Activated naive CD4-positive, alpha-beta T cell treated with anti-CD3 and anti-CD28 coated beads, Interleukin-2, amount 50 U/mL, for 72 hours (primary cell): ENCODE results near the gene TAS2R41. TPM values are rescaled to one million over a fixed set of nuclear protein-coding genes. Genes with fewer than 3 reads are reported as not detected.

ENCODE experiments used
- ATAC-seq, 2 donors: fragments of 150-1000 bp; cut with Tn5 transposase; 2 replicates each; pipeline ENCODE4 v1.10.0; 2021; ENCODE audit warnings: mild to moderate bottlenecking in 2 of 2, moderate library complexity in 2 of 2
- DNase-seq, 2 donors: peaks; one replicate each; pipeline ENCODE4 v3.0.0; 2021 to 2022; ENCODE audit warnings: low spot score in 2 of 2
- H3K27ac Mint-ChIP-seq, 2 donors: one replicate each; pipeline ENCODE4 v1.8.0; 2022; ENCODE audit warnings: mild to moderate bottlenecking in 2 of 2, mixed read lengths in 2 of 2
- H3K36me3 Mint-ChIP-seq, 2 donors: one replicate each; pipeline ENCODE4 v1.8.0; 2022; ENCODE audit warnings: mixed read lengths in 2 of 2
- H3K9me3 Mint-ChIP-seq, 2 donors: one replicate each; pipeline ENCODE4 v1.8.0; 2022; ENCODE audit warnings: mixed read lengths in 2 of 2
- total RNA-seq, 2 donors: library from RNA; stranded (reverse); gene quantifications; one replicate each; pipeline ENCODE4 v1.2.3, GENCODE V29; 2022

Gene TAS2R41
- total RNA-seq, result not detected

- ATAC-seq, result no peak
- peaks cover 0 to 3% of the 10 kb centered on the region in 2 donors for H3K9me3 Mint-ChIP-seq
- no peak for DNase-seq
- H3K27ac Mint-ChIP-seq, result no peak within 1 kb of the TSS
- no peaks in the 10 kb centered on the region for H3K36me3 Mint-ChIP-seq
These were observed at the start of gene TAS2R41 for GRCh38 chr7:143477501-143478150. TAS2R41 (plus strand) TSS chr7:143477873; CDS start chr7:143477873, 0 bp downstream.

- no peaks in the 10 kb centered on the region for H3K9me3 Mint-ChIP-seq
- DNase-seq (no peak), ATAC-seq (no peak)
- H3K27ac Mint-ChIP-seq, result no peak overlapping the region
- H3K36me3 Mint-ChIP-seq, result no peaks in the 10 kb centered on the region
These were observed 47.6 kb upstream of the TAS2R41 start for GRCh38 chr7:143429770-143430698.

GRCh38 chr7:143431109-143431508 lies 46.6 kb upstream of the TAS2R41 start:
- Mint-ChIP-seq H3K36me3 (no peaks in the 10 kb centered on the region), H3K27ac (no peak overlapping the region), H3K9me3 (no peaks in the 10 kb centered on the region)
- DNase-seq (no peak), ATAC-seq (no peak)

- no peak for ATAC-seq
- Mint-ChIP-seq H3K9me3 (peaks cover 0 to 3% of the 10 kb centered on the region in 2 donors), H3K36me3 (no peaks in the 10 kb centered on the region), H3K27ac (no peak overlapping the region)
- no peak for DNase-seq
These were observed 43.9 kb upstream of the TAS2R41 start for GRCh38 chr7:143433759-143434158.

GRCh38 chr7:143434660-143435059 lies 43.0 kb upstream of the TAS2R41 start:
- DNase-seq (no peak), ATAC-seq (no peak)
- H3K36me3 Mint-ChIP-seq, result no peaks in the 10 kb centered on the region

GRCh38 chr7:143435266-143435665 lies 42.4 kb upstream of the TAS2R41 start:
- Mint-ChIP-seq H3K9me3 (peaks cover 0 to 5% of the 10 kb centered on the region in 2 donors), H3K36me3 (no peaks in the 10 kb centered on the region), H3K27ac (no peak overlapping the region)
- ATAC-seq (no peak), DNase-seq (no peak)

More at GRCh38 chr7:143434660-143435059, 43.0 kb upstream of the TAS2R41 start:
- H3K9me3 Mint-ChIP-seq, result peaks cover 0 to 5% of the 10 kb centered on the region in 2 donors
- H3K27ac Mint-ChIP-seq, result no peak overlapping the region

- Mint-ChIP-seq H3K36me3 (no peaks in the 10 kb centered on the region), H3K27ac (peak overlapping the region in 1 of 2 donors; percentile 24), H3K9me3 (peaks cover 0 to 5% of the 10 kb centered on the region in 2 donors)
- no peak for DNase-seq
- no peak for ATAC-seq
These were observed 41.2 kb upstream of the TAS2R41 start for GRCh38 chr7:143436325-143436946.

- Mint-ChIP-seq H3K27ac (peak overlapping the region; percentile 45 to 86), H3K36me3 (no peaks in the 10 kb centered on the region), H3K9me3 (peaks cover 0 to 5% of the 10 kb centered on the region in 2 donors)
- peak; percentile 58 to 62 for ATAC-seq
- no peak for DNase-seq
These were observed 40.1 kb upstream of the TAS2R41 start for GRCh38 chr7:143437578-143437977.

GRCh38 chr7:143439866-143440265 lies 37.8 kb upstream of the TAS2R41 start:
- Mint-ChIP-seq H3K9me3 (peaks cover 0 to 5% of the 10 kb centered on the region in 2 donors), H3K27ac (no peak overlapping the region), H3K36me3 (no peaks in the 10 kb centered on the region)
- no peak for DNase-seq
- no peak for ATAC-seq

GRCh38 chr7:143443153-143443552 lies 34.5 kb upstream of the TAS2R41 start, which contains the start of gene TAS2R60:
TAS2R60 (plus strand) TSS chr7:143443453; CDS start chr7:143443453, 0 bp downstream.
- Mint-ChIP-seq H3K27ac (no peak within 1 kb of the TSS), H3K9me3 (peaks cover 0 to 5% of the 10 kb centered on the region in 2 donors)

GRCh38 chr7:143444063-143444782 lies 33.5 kb upstream of the TAS2R41 start:
- no peaks in the 10 kb centered on the region for H3K9me3 Mint-ChIP-seq
- no peak overlapping the region for H3K27ac Mint-ChIP-seq
- no peak for ATAC-seq
- H3K36me3 Mint-ChIP-seq, result no peaks in the 10 kb centered on the region
- no peak for DNase-seq

More at GRCh38 chr7:143443153-143443552, 34.5 kb upstream of the TAS2R41 start, which contains the start of gene TAS2R60:
- H3K36me3 Mint-ChIP-seq, result no peaks in the 10 kb centered on the region
- DNase-seq (no peak), ATAC-seq (no peak)

GRCh38 chr7:143444785-143445184 lies 32.9 kb upstream of the TAS2R41 start:
- no peak for DNase-seq
- H3K9me3 Mint-ChIP-seq, result no peaks in the 10 kb centered on the region
- no peaks in the 10 kb centered on the region for H3K36me3 Mint-ChIP-seq
- no peak for ATAC-seq
- no peak overlapping the region for H3K27ac Mint-ChIP-seq

- Mint-ChIP-seq H3K36me3 (peaks cover 0 to 3% of the 10 kb centered on the region in 2 donors), H3K27ac (no peak overlapping the region), H3K9me3 (no peaks in the 10 kb centered on the region)
- no peak for ATAC-seq
- DNase-seq, result no peak
These were observed 30.2 kb upstream of the TAS2R41 start for GRCh38 chr7:143447466-143447865.

GRCh38 chr7:143448429-143448828 lies 29.2 kb upstream of the TAS2R41 start:
- no peak for ATAC-seq

GRCh38 chr7:143449793-143450192 lies 27.9 kb upstream of the TAS2R41 start:
- H3K9me3 Mint-ChIP-seq, result no peaks in the 10 kb centered on the region
- no peak for ATAC-seq
- DNase-seq, result no peak
- no peak overlapping the region for H3K27ac Mint-ChIP-seq
- peaks cover 0 to 5% of the 10 kb centered on the region in 2 donors for H3K36me3 Mint-ChIP-seq

More at GRCh38 chr7:143448429-143448828, 29.2 kb upstream of the TAS2R41 start:
- Mint-ChIP-seq H3K27ac (no peak overlapping the region), H3K9me3 (no peaks in the 10 kb centered on the region), H3K36me3 (peaks cover 0 to 5% of the 10 kb centered on the region in 2 donors)
- DNase-seq, result no peak

- Mint-ChIP-seq H3K9me3 (no peaks in the 10 kb centered on the region), H3K36me3 (peaks cover 0 to 5% of the 10 kb centered on the region in 2 donors), H3K27ac (no peak overlapping the region)
- no peak for ATAC-seq
- DNase-seq, result no peak
These were observed 26.6 kb upstream of the TAS2R41 start for GRCh38 chr7:143451122-143451521.
